Transverse colon (tissue), 4 donors: ENCODE data around the gene MRFAP1L1. TPM values are rescaled to one million over a fixed set of nuclear protein-coding genes. Genes with fewer than 3 reads are reported as not detected.

Source experiments
- DNase-seq: peaks from one replicate; pipeline ENCODE4 v3.0.0-alpha.2; 2019
- H3K27ac ChIP-seq, 4 donors: fragments of 200-600 bp; sonication (generic); 2 replicates each; pipeline ENCODE4 v1.5.1; 2016 to 2018; ENCODE audit warnings: inconsistent platforms in 4 of 4
- H3K27me3 ChIP-seq: fragments of 200-600 bp; sonication (generic); 2 replicates; pipeline ENCODE4 v1.5.1; 2017; ENCODE audit warnings: inconsistent platforms
- H3K36me3 ChIP-seq, 4 donors: fragments of 200-600 bp; sonication (generic); 2 replicates each; pipeline ENCODE4 v1.5.1; 2017 to 2019; ENCODE audit warnings: inconsistent platforms in 4 of 4
- H3K4me1 ChIP-seq, 4 donors: fragments of 200-600 bp; sonication (generic); 2 replicates each; pipeline ENCODE4 v1.5.1; 2017 to 2020; ENCODE audit warnings: inconsistent platforms in 4 of 4
- H3K4me3 ChIP-seq, 4 donors: fragments of 200-600 bp; sonication (generic); 1 replicate in 1 of 4; 2 replicates in 3 of 4; pipeline versions ENCODE4 v1.5.1 to v1.6.1; 2017 to 2019; ENCODE audit warnings: inconsistent platforms in 4 of 4
- H3K9me3 ChIP-seq, 2 donors: fragments of 200-600 bp; sonication (generic); 2 replicates each; pipeline ENCODE4 v1.5.1; 2017 to 2019; ENCODE audit warnings: inconsistent platforms in 2 of 2
- CTCF ChIP-seq, 5 experiments: fragments of 200-600 bp in 3 of 5; fragments of 450-650 bp in 2 of 5; sonication (generic) in 3 of 5; IDR thresholded peaks; 1 replicate in 2 of 5; 2 replicates in 3 of 5; pipeline ENCODE4 v1.5.1; 2016 to 2017; ENCODE audit warnings: antibody characterized with exemption in 5 of 5, inconsistent platforms in 3 of 5, mild to moderate bottlenecking in 2 of 5, moderate library complexity in 1 of 5
- EP300 ChIP-seq: sonication (generic); formaldehyde crosslinking; IDR thresholded peaks from one replicate; pipeline ENCODE4 v1.6.1; 2017; ENCODE audit warnings: antibody characterized with exemption, low read depth
- POLR2A ChIP-seq: fragments of 450-650 bp; IDR thresholded peaks from one replicate; pipeline ENCODE4 v1.6.1; 2016; ENCODE audit warnings: antibody characterized with exemption, mild to moderate bottlenecking, moderate library complexity
- POLR2AphosphoS5 ChIP-seq, 3 donors: sonication (generic); formaldehyde crosslinking; IDR thresholded peaks; one replicate each; pipeline ENCODE4 v1.6.1; 2016; ENCODE audit warnings: antibody characterized with exemption in 3 of 3
- WGBS, 2 donors: methylation state at CpG; one replicate each; pipeline ENCODE4 v1.1.5; 2018; ENCODE audit warnings: low coverage in 1 of 2; 5-methylcytosine and 5-hydroxymethylcytosine counted together
- in situ Hi-C, 4 donors: fragments of 200-750 bp; cut with MboI; loops; one replicate each; pipeline versions ENCODE4 v1.15.0 to v1.15.1; 2017; ENCODE audit warnings: low sequenced_read_pairs in 3 of 4, low pct_ligation_motif_present in 1 of 4, low pct_unique_long_range_greater_than_20kb in 1 of 4
- intact Hi-C: fragments of 100-400 bp; cut with DNase I; formaldehyde crosslinking; loops from one replicate; pipeline ENCODE4 v1.15.1; 2023; ENCODE audit warnings: low total_unique reads
- total RNA-seq, 4 donors: library from RNA; depleted of rRNA; stranded (reverse); fragments of >200 nt; gene quantifications; one replicate each; pipeline ENCODE4 v1.1.0, GENCODE V29; 2016

Gene MRFAP1L1
- total RNA-seq, 4 donors from 2014 or later, result 18.3 to 51.0 (median 30.3) TPM

GRCh38 chr4:6748286-6748685 is 38.6 kb upstream of the MRFAP1L1 start:
- Histone ChIP-seq H3K4me1 (peaks cover 31 to 73% (median 58%) of the 10 kb centered on the region in 4 donors), H3K27me3 (no peaks in the 10 kb centered on the region), H3K36me3 (no peaks in the 10 kb centered on the region), H3K27ac (peak overlapping the region; percentile 82 to 89 (median 86)), H3K9me3 (no peaks in the 10 kb centered on the region), H3K4me3 (no peak overlapping the region)
- no peak for DNase-seq
- 53 to 92% methylated on average over 3 to 9 of the region's 9 CpGs for WGBS, 2 donors
- intact Hi-C loops, result no loop called here
- in situ Hi-C loops, result loop anchor here in 1 of 4 donors (25.0 kb wide), 1 partner anchor 314 kb away; the partner anchor contains the start of gene GRPEL1
- TF ChIP-seq POLR2A (no peak), EP300 (no peak), POLR2AphosphoS5 (IDR thresholded peaks at IDR 0.05) (no peak), CTCF (IDR thresholded peaks at IDR 0.05) (no peak)

- peaks cover 23 to 65% (median 50%) of the 10 kb centered on the region in 4 donors for H3K4me1 ChIP-seq
These were observed 37.8 kb upstream of the MRFAP1L1 start for GRCh38 chr4:6747294-6748051.

GRCh38 chr4:6746721-6747293 is 37.1 kb upstream of the MRFAP1L1 start:
- WGBS, 2 donors, result 43% methylated on average over 20 of the region's 20 CpGs; no CpG with 5 or more reads in 1 of the 2 donors
- H3K4me3 ChIP-seq, result no peak overlapping the region
- DNase-seq, result peak; percentile 79
- no peaks in the 10 kb centered on the region for H3K36me3 ChIP-seq
- H3K27me3 ChIP-seq, result no peaks in the 10 kb centered on the region
- intact Hi-C loops (no loop called here), in situ Hi-C loops (loop anchor here in 1 of 4 donors (25.0 kb wide), 1 partner anchor 315 kb away; the partner anchor contains the start of gene GRPEL1)
- peak overlapping the region; percentile 82 to 89 (median 86) for H3K27ac ChIP-seq
- H3K4me1 ChIP-seq, result peaks cover 23 to 58% (median 49%) of the 10 kb centered on the region in 4 donors
- no peaks in the 10 kb centered on the region for H3K9me3 ChIP-seq
- TF ChIP-seq EP300, result no peak

More at GRCh38 chr4:6747294-6748051, 37.8 kb upstream of the MRFAP1L1 start:
- peak; percentile 88 for DNase-seq
- intact Hi-C loops, result no loop called here
- in situ Hi-C loops, result loop anchor here in 1 of 4 donors (25.0 kb wide), 1 partner anchor 315 kb away; the partner anchor contains the start of gene GRPEL1
- Histone ChIP-seq H3K36me3 (no peaks in the 10 kb centered on the region), H3K27ac (peak overlapping the region; percentile 82 to 89 (median 86)), H3K27me3 (no peaks in the 10 kb centered on the region), H3K4me3 (no peak overlapping the region), H3K9me3 (no peaks in the 10 kb centered on the region)
- WGBS, 2 donors, result 45% methylated on average over 11 of the region's 11 CpGs; no CpG with 5 or more reads in 1 of the 2 donors
- TF ChIP-seq POLR2A (peak; percentile 77), POLR2AphosphoS5 (IDR thresholded peaks at IDR 0.05) (peak; percentile 19 to 82 (median 66)), EP300 (no peak), CTCF (IDR thresholded peaks at IDR 0.05) (no peak)

- Histone ChIP-seq H3K4me1 (peaks cover 2 to 22% (median 15%) of the 10 kb centered on the region in 4 donors), H3K27me3 (no peaks in the 10 kb centered on the region), H3K9me3 (no peaks in the 10 kb centered on the region), H3K27ac (no peak overlapping the region), H3K4me3 (no peak overlapping the region), H3K36me3 (no peaks in the 10 kb centered on the region)
- no peak for DNase-seq
- TF ChIP-seq POLR2A (no peak), CTCF (IDR thresholded peaks at IDR 0.05) (no peak), POLR2AphosphoS5 (IDR thresholded peaks at IDR 0.05) (no peak), EP300 (no peak)
- intact Hi-C loops, result no loop called here
- in situ Hi-C loops, result loop anchor here in 1 of 4 donors (25.0 kb wide), 1 partner anchor 319 kb away; the partner anchor contains the start of gene GRPEL1
- WGBS, 2 donors, result 67 to 75% methylated on average over 2 to 11 of the region's 11 CpGs
These were observed 33.3 kb upstream of the MRFAP1L1 start for GRCh38 chr4:6742989-6743388.
